Right lung (tissue), 5 donors: ENCODE measurements around the gene ZNF780A. TPM values are rescaled to one million over a fixed set of nuclear protein-coding genes. Genes with fewer than 3 reads are reported as not detected.
"Not testable (repeated sequence)": the region's sequence is repeated elsewhere in the genome, so short reads cannot be mapped to it uniquely, and the experiment has no call there.

Experiments
- DNase-seq, 2 donors: peaks; one replicate each; pipeline ENCODE4 v3.0.0-alpha.2; 2013
- polyA plus RNA-seq, 5 donors: library from polyadenylated mRNA; unstranded; fragments of 120-200 nt; gene quantifications; one replicate each; pipeline versions ENCODE4 v1.2.1 to v1.2.3, GENCODE V29; 2013; ENCODE audit warnings: inconsistent platforms in 1 of 5, low replicate concordance in 1 of 5; ENCODE audit not compliant: insufficient read length in 5 of 5, insufficient read depth in 1 of 5

ZNF780A gene
- polyA plus RNA-seq, 5 donors = 11.3 to 17.7 (median 16.4) TPM

- no peak for DNase-seq
These were observed 2.3 kb downstream of the ZNF780A start for GRCh38 chr19:40088299-40089047.

GRCh38 chr19:40084948-40085347 is 5.8 kb downstream of the ZNF780A start:
- DNase-seq = no peak

GRCh38 chr19:40081411-40081810 is 9.3 kb downstream of the ZNF780A start:
- no peak for DNase-seq

GRCh38 chr19:40080289-40080688 is 10.5 kb downstream of the ZNF780A start:
- DNase-seq = no peak

GRCh38 chr19:40078377-40078776 is 12.4 kb downstream of the ZNF780A start:
- no peak for DNase-seq

- DNase-seq = no peak
These were observed 20.7 kb downstream of the ZNF780A start for GRCh38 chr19:40070058-40070457.

GRCh38 chr19:40059624-40060023 is 31.1 kb downstream of the ZNF780A start:
- no peak for DNase-seq

GRCh38 chr19:40057166-40057565 is 33.6 kb downstream of the ZNF780A start:
- DNase-seq = no peak

- peak in 1 of 2 donors; percentile 6 for DNase-seq
These were observed 34.2 kb downstream of the ZNF780A start for GRCh38 chr19:40056505-40056904.

- DNase-seq = peak; percentile 53 to 60
These were observed 34.8 kb downstream of the ZNF780A start, which contains the start of gene ZNF780B for GRCh38 chr19:40055832-40056504. Gene ZNF780B, minus strand, starts transcription at chr19:40056231. Its CDS starts 5,899 bp downstream, at chr19:40050332.

- DNase-seq = no peak
These were observed 35.7 kb downstream of the ZNF780A start for GRCh38 chr19:40055049-40055448.

GRCh38 chr19:40054632-40055031 is 36.1 kb downstream of the ZNF780A start:
- no peak for DNase-seq

- DNase-seq = no peak
These were observed 37.3 kb downstream of the ZNF780A start for GRCh38 chr19:40053491-40053890.

GRCh38 chr19:40041718-40042117 is 49.0 kb downstream of the ZNF780A start:
- not testable (repeated sequence) for DNase-seq

GRCh38 chr19:40038047-40038446 is 52.7 kb downstream of the ZNF780A start:
- not testable (repeated sequence) for DNase-seq

GRCh38 chr19:40035996-40036395 is 54.7 kb downstream of the ZNF780A start:
- DNase-seq = no peak

- no peak for DNase-seq
These were observed 56.7 kb downstream of the ZNF780A start for GRCh38 chr19:40033989-40034560.

- DNase-seq = no peak
These were observed 64.2 kb downstream of the ZNF780A start for GRCh38 chr19:40026597-40026970.

- DNase-seq = no peak
These were observed 64.7 kb downstream of the ZNF780A start for GRCh38 chr19:40025938-40026596.

- no peak for DNase-seq
These were observed 66.8 kb downstream of the ZNF780A start for GRCh38 chr19:40023969-40024368.
